AG04449 (cell line): ENCODE data around the gene PRKAB1.

Experiments used
- CTCF ChIA-PET: fragments of 350-600 bp; formaldehyde crosslinking; extraction: SDS; loops from one replicate; lab custom pipeline; 2021; ENCODE audit warnings: antibody characterized with exemption; lab: Yijun Ruan, JAX
- POLR2A ChIA-PET: fragments of 400-600, 350-600 bp; formaldehyde crosslinking; extraction: SDS; loops from one replicate; lab custom pipeline; 2020; ENCODE audit warnings: antibody characterized with exemption, inconsistent platforms; lab: Yijun Ruan, JAX
- DNase-seq: peaks from one replicate; pipeline ENCODE4 v3.0.0-alpha.2; 2010; ENCODE audit warnings: low read depth, low spot score
- H3K4me3 ChIP-seq: 2 replicates; pipeline ENCODE4 v1.5.1; 2011; ENCODE audit warnings: low read depth, mild to moderate bottlenecking, control low read depth, low read length
- TF ChIP-seq, protein P1 (sequence below): IDR thresholded peaks from one replicate; pipeline ENCODE4 v1.5.1; 2011; ENCODE audit warnings: mild to moderate bottlenecking, moderate library complexity, low read length, control low read depth, inconsistent platforms; ENCODE audit not compliant: insufficient read depth; ENCODE audit errors: missing control alignments

The PRKAB1 gene

DNA sequence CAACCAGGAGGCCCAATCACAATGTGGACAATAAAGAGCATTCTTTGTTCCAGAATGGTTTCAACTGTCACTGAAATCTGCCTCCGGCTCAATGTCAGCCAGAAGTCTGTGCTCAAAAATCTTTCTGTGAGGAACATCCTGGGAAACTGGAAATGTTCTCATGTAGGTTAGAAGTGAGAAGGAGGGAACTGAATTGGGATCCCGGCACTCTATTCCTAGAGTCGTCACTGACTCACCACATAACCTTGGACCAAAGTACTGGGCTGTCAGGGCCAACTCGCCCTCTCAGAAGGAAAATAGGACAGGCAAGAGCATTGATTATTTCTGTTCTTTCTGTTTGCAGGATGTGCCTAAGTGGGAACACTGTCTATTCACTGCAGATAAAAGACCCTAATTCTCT, 57.6 kb downstream of the PRKAB1 start:
- no peak overlapping the region for H3K4me3 ChIP-seq
- TF ChIP-seq, protein P1, sequence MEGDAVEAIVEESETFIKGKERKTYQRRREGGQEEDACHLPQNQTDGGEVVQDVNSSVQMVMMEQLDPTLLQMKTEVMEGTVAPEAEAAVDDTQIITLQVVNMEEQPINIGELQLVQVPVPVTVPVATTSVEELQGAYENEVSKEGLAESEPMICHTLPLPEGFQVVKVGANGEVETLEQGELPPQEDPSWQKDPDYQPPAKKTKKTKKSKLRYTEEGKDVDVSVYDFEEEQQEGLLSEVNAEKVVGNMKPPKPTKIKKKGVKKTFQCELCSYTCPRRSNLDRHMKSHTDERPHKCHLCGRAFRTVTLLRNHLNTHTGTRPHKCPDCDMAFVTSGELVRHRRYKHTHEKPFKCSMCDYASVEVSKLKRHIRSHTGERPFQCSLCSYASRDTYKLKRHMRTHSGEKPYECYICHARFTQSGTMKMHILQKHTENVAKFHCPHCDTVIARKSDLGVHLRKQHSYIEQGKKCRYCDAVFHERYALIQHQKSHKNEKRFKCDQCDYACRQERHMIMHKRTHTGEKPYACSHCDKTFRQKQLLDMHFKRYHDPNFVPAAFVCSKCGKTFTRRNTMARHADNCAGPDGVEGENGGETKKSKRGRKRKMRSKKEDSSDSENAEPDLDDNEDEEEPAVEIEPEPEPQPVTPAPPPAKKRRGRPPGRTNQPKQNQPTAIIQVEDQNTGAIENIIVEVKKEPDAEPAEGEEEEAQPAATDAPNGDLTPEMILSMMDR, result no peak
- ChIA-PET POLR2A (no interaction called here), CTCF (interaction anchor here (1.3 kb wide), 1 partner anchor 27 kb away, joined by 3 read pairs; no protein-coding TSS in a partner anchor)
- no peak for DNase-seq

DNA sequence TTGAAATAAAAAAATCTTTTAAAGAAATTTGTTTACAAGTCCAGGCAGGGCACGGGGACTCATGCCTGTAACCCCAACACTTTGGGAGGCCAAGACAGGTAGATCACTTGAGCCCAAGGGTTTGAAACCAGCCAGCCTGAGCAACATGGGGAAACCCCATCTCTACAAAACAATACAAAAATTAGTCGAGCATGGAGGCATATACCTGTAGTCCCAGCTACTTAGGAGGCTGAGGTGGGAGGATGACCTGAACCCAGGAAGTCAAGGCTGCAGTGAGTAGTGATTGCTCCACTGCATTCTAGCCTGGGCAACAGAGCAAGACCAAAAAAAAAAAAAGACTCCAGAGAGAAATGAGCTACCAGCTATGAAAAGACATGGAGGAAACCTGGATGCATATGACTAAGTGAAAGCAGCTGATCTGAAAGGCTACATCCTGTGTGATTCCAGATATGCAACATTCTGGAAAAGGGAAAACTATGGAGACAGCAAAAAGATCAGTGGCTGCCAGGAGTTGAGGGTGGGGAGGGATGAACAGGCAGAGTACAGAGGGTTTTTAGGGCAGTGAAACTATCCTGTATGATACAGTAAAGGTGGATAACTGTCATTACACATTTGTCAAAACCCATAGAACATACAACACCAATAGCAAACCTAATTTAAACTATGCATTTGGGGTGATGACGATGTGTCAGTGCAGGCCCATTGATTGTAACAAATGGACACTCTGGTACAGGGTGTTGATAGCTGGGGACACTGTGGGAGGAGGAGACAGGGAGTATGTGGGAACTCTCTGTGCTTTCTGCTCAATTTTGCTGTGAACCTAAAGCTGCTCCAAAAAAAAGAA, 59.9 kb downstream of the PRKAB1 start:
- ChIA-PET POLR2A (no interaction called here), CTCF (interaction anchor here (1.0 to 2.0 kb wide), 2 partner anchors 16 to 54 kb away, joined by 3 to 7 read pairs; no protein-coding TSS in a partner anchor)
- TF ChIP-seq, protein P1, result no peak
- no peak overlapping the region for H3K4me3 ChIP-seq
- no peak for DNase-seq

DNA sequence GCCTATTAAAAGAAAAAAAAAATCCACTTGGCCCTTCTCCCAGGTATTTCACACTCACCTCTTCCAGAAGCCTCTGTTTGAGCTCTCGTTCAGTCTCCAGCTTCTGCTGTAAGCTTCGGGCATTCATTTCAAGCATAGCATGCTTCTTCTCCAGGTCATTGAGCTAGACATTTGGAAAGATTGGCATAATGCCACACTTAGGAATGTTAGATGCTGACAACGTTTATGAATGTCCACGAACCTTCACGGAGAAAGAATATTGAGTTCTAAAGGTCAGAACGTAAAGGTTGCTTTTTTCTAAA, 60.5 kb downstream of the PRKAB1 start:
- no peak overlapping the region for H3K4me3 ChIP-seq
- CTCF ChIA-PET, result interaction anchor here (1.1 to 1.5 kb wide), 2 partner anchors 23 to 52 kb away, joined by 3 to 7 read pairs; no protein-coding TSS in a partner anchor
- TF ChIP-seq, protein P1, result no peak
- POLR2A ChIA-PET, result no interaction called here
- no peak for DNase-seq

DNA sequence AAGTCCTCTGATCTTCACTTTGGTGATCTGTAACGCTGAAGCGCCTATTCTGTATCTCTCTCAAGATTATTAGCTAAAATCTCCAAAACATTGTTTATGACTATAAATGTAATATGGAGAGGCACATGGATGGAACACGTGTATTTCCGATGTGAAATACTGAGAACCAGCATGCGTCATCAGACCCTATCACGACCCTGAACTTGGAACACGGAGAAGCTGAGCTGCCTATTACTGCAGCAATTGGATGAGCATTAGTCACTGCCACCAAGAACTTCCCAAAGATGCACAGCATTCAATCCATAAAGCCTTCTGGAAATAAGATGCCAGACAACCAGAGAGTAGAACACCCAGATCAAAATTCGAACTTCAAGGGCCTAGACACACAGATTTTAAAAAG, 61.9 kb downstream of the PRKAB1 start:
- no peak overlapping the region for H3K4me3 ChIP-seq
- POLR2A ChIA-PET, result no interaction called here
- TF ChIP-seq, protein P1, result no peak
- no peak for DNase-seq
- CTCF ChIA-PET, result interaction anchor here (1.1 to 1.9 kb wide), 3 partner anchors 26 to 50 kb away, joined by 3 to 7 read pairs (median 4); no protein-coding TSS in a partner anchor

DNA sequence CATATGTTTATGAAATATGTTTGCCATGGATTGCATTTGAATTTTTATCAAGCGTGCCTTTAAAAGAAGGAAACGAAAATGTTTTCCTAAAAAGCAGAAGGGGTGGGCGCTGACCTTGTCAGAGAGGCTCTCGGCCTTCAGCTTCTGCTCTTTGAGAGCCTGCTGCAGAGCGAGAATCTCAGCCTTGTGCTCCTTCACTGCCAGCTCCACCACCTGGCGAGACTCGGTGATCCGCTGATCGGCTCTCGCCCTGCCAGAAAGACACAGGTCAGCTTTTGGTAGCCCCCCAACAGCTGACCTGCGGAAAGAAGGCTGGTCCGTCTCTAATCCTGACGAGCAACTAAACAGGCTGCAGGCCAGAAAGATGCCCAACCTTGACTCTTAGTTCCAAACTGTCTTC, 62.4 kb downstream of the PRKAB1 start:
- DNase-seq, result no peak
- no peak overlapping the region for H3K4me3 ChIP-seq
- TF ChIP-seq, protein P1, result no peak
- ChIA-PET POLR2A (no interaction called here), CTCF (interaction anchor here (1.9 kb wide), 1 partner anchor 36 kb away, joined by 4 read pairs; no protein-coding TSS in a partner anchor)
